Mammary epithelial cell (primary cell): ENCODE data around the gene TSNAX.

ENCODE experiments used
- EZH2 ChIP-seq: IDR thresholded peaks from 2 replicates; pipeline ENCODE4 v1.6.1; 2012; ENCODE audit warnings: low read length, inconsistent platforms, borderline replicate concordance
- TF ChIP-seq, protein P1 (sequence below), 2 donors: IDR thresholded peaks in 1 of 2; conservative IDR thresholded peaks in 1 of 2; 2 replicates each; pipeline ENCODE4 v1.5.1; 2011 to 2012; ENCODE audit warnings: inconsistent platforms in 2 of 2, low read length in 2 of 2, mild to moderate bottlenecking in 2 of 2, control low read depth in 1 of 2, low read depth in 1 of 2; ENCODE audit not compliant: insufficient read depth in 1 of 2; ENCODE audit errors: extremely low read depth in 1 of 2

DNA sequence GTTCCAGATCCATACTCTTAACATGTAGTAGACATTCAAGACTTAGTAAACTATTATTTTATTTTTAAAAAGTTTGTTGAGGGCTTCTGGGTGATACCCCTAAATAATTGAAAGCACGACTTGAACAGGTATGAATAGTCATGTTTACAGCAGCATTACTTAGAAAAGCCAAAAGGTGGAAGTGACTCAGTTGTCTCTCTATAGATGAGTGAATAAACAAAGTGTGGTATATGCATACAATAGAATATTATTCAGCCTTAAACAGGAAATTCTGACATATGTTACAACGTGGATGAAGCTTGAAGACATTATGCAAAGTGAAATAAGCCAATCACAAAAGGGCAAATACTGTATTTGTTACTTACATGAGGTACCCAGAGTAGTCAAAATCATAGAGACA is 26.5 kb downstream of the TSNAX start:
- TF ChIP-seq, protein P1, sequence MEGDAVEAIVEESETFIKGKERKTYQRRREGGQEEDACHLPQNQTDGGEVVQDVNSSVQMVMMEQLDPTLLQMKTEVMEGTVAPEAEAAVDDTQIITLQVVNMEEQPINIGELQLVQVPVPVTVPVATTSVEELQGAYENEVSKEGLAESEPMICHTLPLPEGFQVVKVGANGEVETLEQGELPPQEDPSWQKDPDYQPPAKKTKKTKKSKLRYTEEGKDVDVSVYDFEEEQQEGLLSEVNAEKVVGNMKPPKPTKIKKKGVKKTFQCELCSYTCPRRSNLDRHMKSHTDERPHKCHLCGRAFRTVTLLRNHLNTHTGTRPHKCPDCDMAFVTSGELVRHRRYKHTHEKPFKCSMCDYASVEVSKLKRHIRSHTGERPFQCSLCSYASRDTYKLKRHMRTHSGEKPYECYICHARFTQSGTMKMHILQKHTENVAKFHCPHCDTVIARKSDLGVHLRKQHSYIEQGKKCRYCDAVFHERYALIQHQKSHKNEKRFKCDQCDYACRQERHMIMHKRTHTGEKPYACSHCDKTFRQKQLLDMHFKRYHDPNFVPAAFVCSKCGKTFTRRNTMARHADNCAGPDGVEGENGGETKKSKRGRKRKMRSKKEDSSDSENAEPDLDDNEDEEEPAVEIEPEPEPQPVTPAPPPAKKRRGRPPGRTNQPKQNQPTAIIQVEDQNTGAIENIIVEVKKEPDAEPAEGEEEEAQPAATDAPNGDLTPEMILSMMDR (conservative IDR thresholded peaks at IDR 0.05 in 1 of 2, IDR thresholded peaks at IDR 0.05 in 1 of 2; ENCODE audit: extremely low read depth in 1 of 2, insufficient read depth in 1 of 2, low read depth in 1 of 2, low read length in 2 of 2) = no peak
- no peak for TF ChIP-seq EZH2
